C4-2B (cell line): ENCODE data around the gene CFAP119.

ENCODE experiments used
- CTCF ChIP-seq: fragments of 450-650 bp; conservative IDR thresholded peaks from 2 replicates; pipeline ENCODE4 v1.5.1; 2017; ENCODE audit warnings: mild to moderate bottlenecking
- ZFX ChIP-seq: fragments of 450-650 bp; IDR thresholded peaks from 2 replicates; pipeline ENCODE4 v1.6.1; 2017

- no peak for TF ChIP-seq CTCF
- TF ChIP-seq ZFX: no peak
Measured at GRCh38 chr16:30773826-30774225, 12.0 kb upstream of the CFAP119 start.
